ENCODE results near the gene STPG1. TPM values are rescaled to one million over a fixed set of nuclear protein-coding genes. Genes with fewer than 3 reads are reported as not detected.

STPG1 gene
- polyA plus RNA-seq, 3 donors: 10.9 to 15.9 (median 13.4) TPM

- no peak for DNase-seq
Measured at GRCh38 chr1:24345334-24345733, 68.2 kb downstream of the STPG1 start.

GRCh38 chr1:24344090-24344742 lies 69.4 kb downstream of the STPG1 start:
- DNase-seq: no peak

- no peak for DNase-seq
Measured at GRCh38 chr1:24343412-24344089, 70.0 kb downstream of the STPG1 start.

- no peak for DNase-seq
Measured at GRCh38 chr1:24341260-24341659, 72.3 kb downstream of the STPG1 start.

GRCh38 chr1:24340770-24341169 lies 72.8 kb downstream of the STPG1 start:
- no peak for DNase-seq

GRCh38 chr1:24339996-24340395 lies 73.6 kb downstream of the STPG1 start:
- DNase-seq: no peak

GRCh38 chr1:24338447-24338846 lies 75.1 kb downstream of the STPG1 start:
- DNase-seq: no peak

- DNase-seq: no peak
Measured at GRCh38 chr1:24337455-24337854, 76.1 kb downstream of the STPG1 start.

- DNase-seq: no peak
Measured at GRCh38 chr1:24336075-24336474, 77.5 kb downstream of the STPG1 start.

- no peak for DNase-seq
Measured at GRCh38 chr1:24331961-24332673, 81.5 kb downstream of the STPG1 start.

- DNase-seq: no peak
Measured at GRCh38 chr1:24329797-24330543, 83.6 kb downstream of the STPG1 start.

- DNase-seq: no peak
Measured at GRCh38 chr1:24329331-24329730, 84.3 kb downstream of the STPG1 start.

- DNase-seq: no peak
Measured at GRCh38 chr1:24327891-24328290, 85.7 kb downstream of the STPG1 start.

GRCh38 chr1:24327486-24327885 lies 86.1 kb downstream of the STPG1 start:
- no peak for DNase-seq

GRCh38 chr1:24325587-24326449 lies 87.8 kb downstream of the STPG1 start:
- DNase-seq: no peak

GRCh38 chr1:24324903-24325302 lies 88.7 kb downstream of the STPG1 start:
- no peak for DNase-seq

GRCh38 chr1:24323281-24323680 lies 90.3 kb downstream of the STPG1 start:
- no peak for DNase-seq

- DNase-seq: no peak
Measured at GRCh38 chr1:24322470-24323177, 91.0 kb downstream of the STPG1 start.

- DNase-seq: peak; percentile 33
Measured at GRCh38 chr1:24321697-24322469, 91.7 kb downstream of the STPG1 start.

GRCh38 chr1:24321126-24321525 lies 92.5 kb downstream of the STPG1 start:
- no peak for DNase-seq

All from renal pelvis (tissue), 4 donors.